ENCODE measurements around the gene SARNP.

SARNP gene

GRCh38 chr12:55850893-55851292 is 33.4 kb upstream of the SARNP start:
- H2BK5ac ChIP-seq (ENCODE audit: low read depth, low read length, poor library complexity, severe bottlenecking): no peak overlapping the region
- no peak overlapping the region for H4K91ac ChIP-seq (ENCODE audit: low read length)
- DNase-seq: peak; percentile 51
- H2AFZ ChIP-seq (ENCODE audit: low read depth, low read length): no peak overlapping the region
- no peak overlapping the region for H2AK5ac ChIP-seq (ENCODE audit: low read length, severe bottlenecking)
- H3K27ac ChIP-seq (ENCODE audit: low read length, poor library complexity, severe bottlenecking): no peak overlapping the region
- peak overlapping the region; percentile 86 for H3K9ac ChIP-seq (ENCODE audit: low read length)
- H4K8ac ChIP-seq (ENCODE audit: low read length): no peak overlapping the region
- H3K4me2 ChIP-seq (ENCODE audit: low read length, poor library complexity, severe bottlenecking): no peak overlapping the region
- no peak overlapping the region for H3K4ac ChIP-seq (ENCODE audit: low read depth in 1 of 2, low read length in 2 of 2)
- H3K4me3 ChIP-seq (ENCODE audit: insufficient read depth in 1 of 2, low read depth in 1 of 2, low read length in 2 of 2): no peak overlapping the region
- H3K4me1 ChIP-seq (ENCODE audit: control insufficient read depth, insufficient read depth, low read depth, low read length): peaks cover 10% of the 10 kb centered on the region
- H3K36me3 ChIP-seq (ENCODE audit: control insufficient read depth in 1 of 2, insufficient read depth in 2 of 2, low read depth in 1 of 2, low read length in 2 of 2): no peaks in the 10 kb centered on the region
- no peaks in the 10 kb centered on the region for H3K79me1 ChIP-seq (replicated peaks; ENCODE audit: low read length, poor library complexity, severe bottlenecking)
- no peaks in the 10 kb centered on the region for H3K9me3 ChIP-seq (ENCODE audit: control insufficient read depth, low read length)
- H2BK12ac ChIP-seq (ENCODE audit: low read length in 2 of 2): no peak overlapping the region
- H3K14ac ChIP-seq (ENCODE audit: low read length in 2 of 2): no peak overlapping the region
- no peak overlapping the region for H3K18ac ChIP-seq (ENCODE audit: low read depth in 1 of 2, low read length in 2 of 2)
- no peak overlapping the region for H2BK120ac ChIP-seq (ENCODE audit: low read depth, low read length)
- WGBS: 78% methylated on average over 3 of the region's 3 CpGs
- no peak overlapping the region for H2BK15ac ChIP-seq (ENCODE audit: low read depth, poor library complexity, severe bottlenecking)
- H3K23ac ChIP-seq (ENCODE audit: low read length in 2 of 2): no peak overlapping the region
- H3K27me3 ChIP-seq (ENCODE audit: control insufficient read depth in 1 of 2, insufficient read depth in 1 of 2, low read length in 2 of 2): no peaks in the 10 kb centered on the region

- H4K8ac ChIP-seq (ENCODE audit: low read length): peak overlapping the region; percentile 7
- no peak overlapping the region for H2BK5ac ChIP-seq (ENCODE audit: low read depth, low read length, poor library complexity, severe bottlenecking)
- no peak overlapping the region for H2BK15ac ChIP-seq (ENCODE audit: low read depth, poor library complexity, severe bottlenecking)
- H4K91ac ChIP-seq (ENCODE audit: low read length): no peak overlapping the region
- no peak overlapping the region for H3K4me2 ChIP-seq (ENCODE audit: low read length, poor library complexity, severe bottlenecking)
- H3K18ac ChIP-seq (ENCODE audit: low read depth in 1 of 2, low read length in 2 of 2): peak overlapping the region in 1 of 2 experiments; percentile 37
- H3K9me3 ChIP-seq (ENCODE audit: control insufficient read depth, low read length): no peaks in the 10 kb centered on the region
- H3K27me3 ChIP-seq (ENCODE audit: control insufficient read depth in 1 of 2, insufficient read depth in 1 of 2, low read length in 2 of 2): no peaks in the 10 kb centered on the region
- no peak overlapping the region for H3K23ac ChIP-seq (ENCODE audit: low read length in 2 of 2)
- H3K4ac ChIP-seq (ENCODE audit: low read depth in 1 of 2, low read length in 2 of 2): peak overlapping the region in 1 of 2 experiments; percentile 13
- no peaks in the 10 kb centered on the region for H3K36me3 ChIP-seq (ENCODE audit: control insufficient read depth in 1 of 2, insufficient read depth in 2 of 2, low read depth in 1 of 2, low read length in 2 of 2)
- H3K27ac ChIP-seq (ENCODE audit: low read length, poor library complexity, severe bottlenecking): no peak overlapping the region
- H2BK12ac ChIP-seq (ENCODE audit: low read length in 2 of 2): no peak overlapping the region
- no peak overlapping the region for H3K4me3 ChIP-seq (ENCODE audit: insufficient read depth in 1 of 2, low read depth in 1 of 2, low read length in 2 of 2)
- no peak overlapping the region for H3K14ac ChIP-seq (ENCODE audit: low read length in 2 of 2)
- H3K79me1 ChIP-seq (replicated peaks; ENCODE audit: low read length, poor library complexity, severe bottlenecking): no peaks in the 10 kb centered on the region
- H2AFZ ChIP-seq (ENCODE audit: low read depth, low read length): no peak overlapping the region
- peak; percentile 40 for DNase-seq
- no CpG with 5 or more reads among the region's 1 CpG for WGBS
- no peak overlapping the region for H2BK120ac ChIP-seq (ENCODE audit: low read depth, low read length)
- no peak overlapping the region for H2AK5ac ChIP-seq (ENCODE audit: low read length, severe bottlenecking)
- H3K9ac ChIP-seq (ENCODE audit: low read length): peak overlapping the region; percentile 86
- peaks cover 10% of the 10 kb centered on the region for H3K4me1 ChIP-seq (ENCODE audit: control insufficient read depth, insufficient read depth, low read depth, low read length)
These were observed 32.9 kb upstream of the SARNP start for GRCh38 chr12:55850401-55850800.

DNA sequence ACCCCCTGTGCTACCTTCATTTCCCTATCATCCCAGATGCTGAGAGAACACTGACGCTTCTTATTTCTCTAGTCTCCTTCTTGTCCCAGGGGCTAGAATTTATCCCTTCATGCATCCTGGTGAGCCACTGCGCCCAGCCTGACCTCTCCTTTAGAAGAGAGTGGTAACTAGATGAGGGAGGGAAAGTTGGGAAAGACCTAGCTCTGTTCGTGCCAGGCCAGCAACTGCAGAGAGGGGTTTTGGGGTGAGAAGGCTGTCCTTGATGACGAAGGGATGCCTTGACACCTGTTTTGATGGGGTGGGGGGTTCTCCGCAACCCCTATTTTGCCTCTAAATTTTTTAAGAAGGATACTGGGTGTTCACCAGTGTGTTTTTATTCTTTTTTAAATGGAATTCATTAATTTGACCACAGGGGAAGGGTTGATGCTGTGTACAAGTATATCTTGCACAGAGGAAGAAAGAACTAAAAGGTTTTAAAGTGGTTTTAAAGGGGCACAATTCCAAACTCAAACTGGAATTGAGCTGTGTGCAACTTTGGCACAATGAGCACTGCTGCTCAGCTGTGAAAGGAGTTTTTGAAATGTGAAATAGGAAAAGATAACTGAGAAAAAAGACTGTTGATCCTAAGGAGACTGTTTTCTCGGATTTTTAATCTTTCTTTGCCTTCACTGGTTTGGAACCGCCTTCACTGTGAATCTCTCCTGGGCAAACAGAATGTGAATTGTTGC is 32.3 kb upstream of the SARNP start:
- H3K79me1 ChIP-seq (replicated peaks; ENCODE audit: low read length, poor library complexity, severe bottlenecking): no peaks in the 10 kb centered on the region
- H3K4ac ChIP-seq (ENCODE audit: low read depth in 1 of 2, low read length in 2 of 2): no peak overlapping the region
- H3K27me3 ChIP-seq (ENCODE audit: control insufficient read depth in 1 of 2, insufficient read depth in 1 of 2, low read length in 2 of 2): no peaks in the 10 kb centered on the region
- H3K4me1 ChIP-seq (ENCODE audit: control insufficient read depth, insufficient read depth, low read depth, low read length): peaks cover 10% of the 10 kb centered on the region
- H2AK5ac ChIP-seq (ENCODE audit: low read length, severe bottlenecking): peak overlapping the region; percentile 28
- H2AFZ ChIP-seq (ENCODE audit: low read depth, low read length): no peak overlapping the region
- peak overlapping the region in 1 of 2 experiments; percentile 54 for H3K18ac ChIP-seq (ENCODE audit: low read depth in 1 of 2, low read length in 2 of 2)
- H3K4me3 ChIP-seq (ENCODE audit: insufficient read depth in 1 of 2, low read depth in 1 of 2, low read length in 2 of 2): peak overlapping the region in 1 of 2 experiments; percentile 18
- H4K8ac ChIP-seq (ENCODE audit: low read length): peak overlapping the region; percentile 41
- H2BK5ac ChIP-seq (ENCODE audit: low read depth, low read length, poor library complexity, severe bottlenecking): no peak overlapping the region
- no peak overlapping the region for H2BK12ac ChIP-seq (ENCODE audit: low read length in 2 of 2)
- no peaks in the 10 kb centered on the region for H3K36me3 ChIP-seq (ENCODE audit: control insufficient read depth in 1 of 2, insufficient read depth in 2 of 2, low read depth in 1 of 2, low read length in 2 of 2)
- no peak overlapping the region for H2BK120ac ChIP-seq (ENCODE audit: low read depth, low read length)
- no peak for DNase-seq
- no peak overlapping the region for H3K14ac ChIP-seq (ENCODE audit: low read length in 2 of 2)
- H4K91ac ChIP-seq (ENCODE audit: low read length): peak overlapping the region; percentile 80
- H3K4me2 ChIP-seq (ENCODE audit: low read length, poor library complexity, severe bottlenecking): no peak overlapping the region
- no peak overlapping the region for H3K27ac ChIP-seq (ENCODE audit: low read length, poor library complexity, severe bottlenecking)
- peak overlapping the region; percentile 69 for H2BK15ac ChIP-seq (ENCODE audit: low read depth, poor library complexity, severe bottlenecking)
- peak overlapping the region; percentile 86 for H3K9ac ChIP-seq (ENCODE audit: low read length)
- 92% methylated on average over 6 of the region's 7 CpGs for WGBS
- H3K23ac ChIP-seq (ENCODE audit: low read length in 2 of 2): no peak overlapping the region
- H3K9me3 ChIP-seq (ENCODE audit: control insufficient read depth, low read length): no peaks in the 10 kb centered on the region

GRCh38 chr12:55847603-55848291 is 30.2 kb upstream of the SARNP start:
- DNase-seq: peak; percentile 100
- H3K36me3 ChIP-seq (ENCODE audit: control insufficient read depth in 1 of 2, insufficient read depth in 2 of 2, low read depth in 1 of 2, low read length in 2 of 2): no peaks in the 10 kb centered on the region
- peak overlapping the region; percentile 86 for H3K9ac ChIP-seq (ENCODE audit: low read length)
- H3K14ac ChIP-seq (ENCODE audit: low read length in 2 of 2): no peak overlapping the region
- peak overlapping the region in 1 of 2 experiments; percentile 42 for H3K4me3 ChIP-seq (ENCODE audit: insufficient read depth in 1 of 2, low read depth in 1 of 2, low read length in 2 of 2)
- H3K79me1 ChIP-seq (replicated peaks; ENCODE audit: low read length, poor library complexity, severe bottlenecking): no peaks in the 10 kb centered on the region
- H2BK5ac ChIP-seq (ENCODE audit: low read depth, low read length, poor library complexity, severe bottlenecking): no peak overlapping the region
- no peak overlapping the region for H3K27ac ChIP-seq (ENCODE audit: low read length, poor library complexity, severe bottlenecking)
- H4K91ac ChIP-seq (ENCODE audit: low read length): peak overlapping the region; percentile 92
- WGBS: 14% methylated on average over 4 of the region's 6 CpGs
- H3K23ac ChIP-seq (ENCODE audit: low read length in 2 of 2): no peak overlapping the region
- no peak overlapping the region for H2AK5ac ChIP-seq (ENCODE audit: low read length, severe bottlenecking)
- peak overlapping the region; percentile 93 to 98 for H2BK12ac ChIP-seq (ENCODE audit: low read length in 2 of 2)
- peak overlapping the region; percentile 94 for H2BK15ac ChIP-seq (ENCODE audit: low read depth, poor library complexity, severe bottlenecking)
- H2AFZ ChIP-seq (ENCODE audit: low read depth, low read length): no peak overlapping the region
- H4K8ac ChIP-seq (ENCODE audit: low read length): peak overlapping the region; percentile 21
- no peaks in the 10 kb centered on the region for H3K9me3 ChIP-seq (ENCODE audit: control insufficient read depth, low read length)
- peak overlapping the region; percentile 89 for H2BK120ac ChIP-seq (ENCODE audit: low read depth, low read length)
- peak overlapping the region; percentile 93 to 99 for H3K4ac ChIP-seq (ENCODE audit: low read depth in 1 of 2, low read length in 2 of 2)
- H3K27me3 ChIP-seq (ENCODE audit: control insufficient read depth in 1 of 2, insufficient read depth in 1 of 2, low read length in 2 of 2): no peaks in the 10 kb centered on the region
- H3K4me2 ChIP-seq (ENCODE audit: low read length, poor library complexity, severe bottlenecking): peak overlapping the region; percentile 2
- peaks cover 14% of the 10 kb centered on the region for H3K4me1 ChIP-seq (ENCODE audit: control insufficient read depth, insufficient read depth, low read depth, low read length)
- peak overlapping the region; percentile 90 for H3K18ac ChIP-seq (ENCODE audit: low read depth in 1 of 2, low read length in 2 of 2)

Data from mesenchymal stem cell (in vitro differentiated cells and primary cell).